Endodermal cell (in vitro differentiated cells): ENCODE results near the gene QSER1. TPM values are rescaled to one million over a fixed set of nuclear protein-coding genes. Genes with fewer than 3 reads are reported as not detected.

ENCODE experiments used
- DNase-seq: peaks from one replicate; pipeline ENCODE4 v3.0.0-alpha.2; 2017
- H3K27ac ChIP-seq: 2 replicates; pipeline ENCODE4 v1.5.1; 2013; ENCODE audit warnings: mild to moderate bottlenecking, low read depth, low read length, moderate library complexity
- H3K27me3 ChIP-seq: 2 replicates; pipeline ENCODE4 v1.6.1; 2013; ENCODE audit warnings: mild to moderate bottlenecking, low read length, moderate library complexity; ENCODE audit not compliant: insufficient read depth, control insufficient read depth, poor library complexity, severe bottlenecking
- H3K36me3 ChIP-seq: 2 replicates; pipeline ENCODE4 v1.7.0; 2013; ENCODE audit warnings: mild to moderate bottlenecking, low read length, moderate library complexity; ENCODE audit not compliant: control insufficient read depth, insufficient read depth
- H3K4me1 ChIP-seq: one replicate; pipeline ENCODE4 v1.7.0; 2013; ENCODE audit warnings: low read length; ENCODE audit not compliant: control insufficient read depth, insufficient read depth
- H3K4me3 ChIP-seq: 2 replicates; pipeline ENCODE4 v1.5.1; 2013; ENCODE audit warnings: mild to moderate bottlenecking, low read length, moderate library complexity
- H3K9ac ChIP-seq: 2 replicates; pipeline ENCODE4 v1.6.1; 2013; ENCODE audit warnings: mild to moderate bottlenecking, low read length, moderate library complexity; ENCODE audit not compliant: poor library complexity, severe bottlenecking; ENCODE audit errors: extremely low read depth
- H3K9me3 ChIP-seq: 2 replicates; pipeline ENCODE4 v1.6.1; 2013; ENCODE audit warnings: mild to moderate bottlenecking, low read length, moderate library complexity; ENCODE audit not compliant: control insufficient read depth
- H3K27ac Mint-ChIP-seq: 2 replicates; pipeline ENCODE4 v1.8.0; 2020; ENCODE audit warnings: mixed read lengths
- H3K27me3 Mint-ChIP-seq: 2 replicates; pipeline ENCODE4 v1.8.0; 2021; ENCODE audit warnings: mild to moderate bottlenecking, mixed read lengths; ENCODE audit not compliant: insufficient read depth
- H3K36me3 Mint-ChIP-seq: 2 replicates; pipeline ENCODE4 v1.8.0; 2020; ENCODE audit warnings: low read depth, mixed read lengths
- H3K4me1 Mint-ChIP-seq: 2 replicates; pipeline ENCODE4 v1.8.0; 2020; ENCODE audit warnings: mixed read lengths
- H3K4me3 Mint-ChIP-seq: 2 replicates; pipeline ENCODE4 v1.8.0; 2020; ENCODE audit warnings: mild to moderate bottlenecking, moderate library complexity, mixed read lengths
- H3K9me3 Mint-ChIP-seq: 2 replicates; pipeline ENCODE4 v1.8.0; 2020; ENCODE audit warnings: mild to moderate bottlenecking, mixed read lengths
- WGBS, 2 experiments: methylation state at CpG; one replicate each; pipeline versions ENCODE4 v1.1.5 to v1.1.7; 2013; ENCODE audit warnings: missing lambda C conversion rate in 2 of 2, mixed read lengths in 1 of 2; ENCODE audit not compliant: insufficient coverage in 1 of 2, insufficient read length in 1 of 2; 5-methylcytosine and 5-hydroxymethylcytosine counted together
- total RNA-seq, 2 donors: library from RNA; stranded (reverse); fragmentation: NEBNext Ultra II Directional in 1 of 2; extraction: Animal tissue kit (Norgen Biotek cat#: 25700) in 1 of 2; gene quantifications; 2 replicates in 1 of 2; 3 replicates in 1 of 2; pipeline ENCODE4 v1.2.1, GENCODE V29; 2021
- TF ChIP-seq, protein P1 (sequence below): fragments of 200-600 bp; sonication (generic); conservative IDR thresholded peaks from 2 replicates; pipeline ENCODE4 v1.5.0; 2021; ENCODE audit warnings: antibody characterized with exemption, mild to moderate bottlenecking

QSER1 gene
- total RNA-seq, 2 donors from 2014 or later, result 66.5 to 82.0 TPM

DNA sequence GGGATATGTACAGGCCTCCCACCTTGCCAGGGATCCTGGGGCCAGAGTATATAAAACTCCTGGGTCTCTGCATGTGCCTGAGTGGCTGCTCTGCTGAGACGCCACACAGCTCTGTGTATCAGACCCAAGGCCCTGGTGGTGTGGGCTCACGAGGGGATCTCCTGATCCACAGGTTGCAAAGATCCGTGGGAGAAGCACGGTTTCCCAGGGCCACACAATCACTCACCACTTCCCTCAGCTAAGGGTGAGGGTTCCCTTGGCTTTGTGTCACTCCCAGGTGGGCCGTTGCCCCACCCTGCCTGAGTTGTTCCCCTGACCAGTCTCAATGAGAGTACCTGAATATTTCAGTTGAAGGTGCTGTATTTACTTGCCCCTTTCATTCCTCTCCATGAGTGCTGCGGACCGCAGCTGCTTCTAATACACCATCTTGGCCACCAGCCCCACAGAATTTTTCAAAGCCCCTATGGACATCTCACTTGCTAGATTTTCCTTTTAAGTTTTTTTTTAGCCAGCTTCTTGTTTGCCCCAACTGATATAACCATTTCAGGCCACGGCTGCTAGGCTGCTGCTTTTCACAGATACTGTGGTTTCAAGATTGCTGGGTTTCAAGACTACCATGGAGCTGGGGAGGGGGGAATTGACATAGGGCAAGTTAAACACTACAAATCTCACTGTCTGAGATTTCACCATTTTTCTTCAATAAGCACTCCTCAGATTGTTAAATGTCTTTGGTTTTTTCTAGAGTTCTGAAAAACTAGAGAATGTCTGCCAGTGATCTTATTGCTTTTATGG lies 109.3 kb downstream of the QSER1 start:
- no peaks in the 10 kb centered on the region for H3K27me3 ChIP-seq
- WGBS, 2 experiments, result 83 to 89% methylated on average over 5 to 8 of the region's 8 CpGs
- H3K36me3 ChIP-seq, result no peaks in the 10 kb centered on the region
- TF ChIP-seq, protein P1, sequence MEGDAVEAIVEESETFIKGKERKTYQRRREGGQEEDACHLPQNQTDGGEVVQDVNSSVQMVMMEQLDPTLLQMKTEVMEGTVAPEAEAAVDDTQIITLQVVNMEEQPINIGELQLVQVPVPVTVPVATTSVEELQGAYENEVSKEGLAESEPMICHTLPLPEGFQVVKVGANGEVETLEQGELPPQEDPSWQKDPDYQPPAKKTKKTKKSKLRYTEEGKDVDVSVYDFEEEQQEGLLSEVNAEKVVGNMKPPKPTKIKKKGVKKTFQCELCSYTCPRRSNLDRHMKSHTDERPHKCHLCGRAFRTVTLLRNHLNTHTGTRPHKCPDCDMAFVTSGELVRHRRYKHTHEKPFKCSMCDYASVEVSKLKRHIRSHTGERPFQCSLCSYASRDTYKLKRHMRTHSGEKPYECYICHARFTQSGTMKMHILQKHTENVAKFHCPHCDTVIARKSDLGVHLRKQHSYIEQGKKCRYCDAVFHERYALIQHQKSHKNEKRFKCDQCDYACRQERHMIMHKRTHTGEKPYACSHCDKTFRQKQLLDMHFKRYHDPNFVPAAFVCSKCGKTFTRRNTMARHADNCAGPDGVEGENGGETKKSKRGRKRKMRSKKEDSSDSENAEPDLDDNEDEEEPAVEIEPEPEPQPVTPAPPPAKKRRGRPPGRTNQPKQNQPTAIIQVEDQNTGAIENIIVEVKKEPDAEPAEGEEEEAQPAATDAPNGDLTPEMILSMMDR, result no peak
- H3K9me3 ChIP-seq, result peaks cover 9% of the 10 kb centered on the region
- H3K27ac ChIP-seq, result no peak overlapping the region
- Mint-ChIP-seq H3K4me3 (no peak overlapping the region), H3K9me3 (peaks cover 12% of the 10 kb centered on the region), H3K27me3 (peaks cover 6% of the 10 kb centered on the region), H3K4me1 (peaks cover 32% of the 10 kb centered on the region), H3K27ac (peak overlapping the region; percentile 86), H3K36me3 (no peaks in the 10 kb centered on the region)
- H3K4me1 ChIP-seq, result peaks cover 15% of the 10 kb centered on the region
- DNase-seq, result no peak
- no peak overlapping the region for H3K4me3 ChIP-seq
- no peak overlapping the region for H3K9ac ChIP-seq

GRCh38 chr11:33005175-33005574 lies 112.6 kb downstream of the QSER1 start:
- H3K4me1 ChIP-seq, result peaks cover 15% of the 10 kb centered on the region
- Mint-ChIP-seq H3K9me3 (no peaks in the 10 kb centered on the region), H3K4me3 (no peak overlapping the region), H3K27ac (no peak overlapping the region), H3K36me3 (no peaks in the 10 kb centered on the region), H3K4me1 (peaks cover 32% of the 10 kb centered on the region), H3K27me3 (no peaks in the 10 kb centered on the region)
- DNase-seq, result no peak
- no peaks in the 10 kb centered on the region for H3K36me3 ChIP-seq
- WGBS, 2 experiments, result 72% methylated on average over 2 of the region's 2 CpGs; no CpG with 5 or more reads in 1 of the 2 experiments
- H3K27me3 ChIP-seq, result no peaks in the 10 kb centered on the region
- H3K4me3 ChIP-seq, result no peak overlapping the region
- no peak overlapping the region for H3K9ac ChIP-seq
- no peaks in the 10 kb centered on the region for H3K9me3 ChIP-seq
- TF ChIP-seq, protein P1, result no peak
- no peak overlapping the region for H3K27ac ChIP-seq

GRCh38 chr11:33006010-33006409 lies 113.4 kb downstream of the QSER1 start:
- H3K27ac Mint-ChIP-seq, result no peak overlapping the region
- H3K9me3 Mint-ChIP-seq, result no peaks in the 10 kb centered on the region
- DNase-seq, result no peak
- H3K4me1 ChIP-seq, result peaks cover 10% of the 10 kb centered on the region
- no peaks in the 10 kb centered on the region for H3K36me3 ChIP-seq
- no peak overlapping the region for H3K9ac ChIP-seq
- peaks cover 29% of the 10 kb centered on the region for H3K4me1 Mint-ChIP-seq
- H3K27me3 Mint-ChIP-seq, result no peaks in the 10 kb centered on the region
- no peaks in the 10 kb centered on the region for H3K9me3 ChIP-seq
- H3K27me3 ChIP-seq, result no peaks in the 10 kb centered on the region
- H3K4me3 ChIP-seq, result no peak overlapping the region
- H3K36me3 Mint-ChIP-seq, result no peaks in the 10 kb centered on the region
- no peak overlapping the region for H3K4me3 Mint-ChIP-seq
- no peak overlapping the region for H3K27ac ChIP-seq
- TF ChIP-seq, protein P1, result no peak
